Liver (tissue), 9 donors: ENCODE results near the gene FGF12. TPM values are rescaled to one million over a fixed set of nuclear protein-coding genes. Genes with fewer than 3 reads are reported as not detected.

Experiments
- DNase-seq: peaks from one replicate; pipeline ENCODE4 v3.0.0-alpha.2; 2017; ENCODE audit warnings: low spot score
- H3K27ac ChIP-seq, 2 donors: one replicate each; pipeline ENCODE4 v1.7.0; 2013; ENCODE audit warnings: inconsistent platforms in 2 of 2, low read length in 2 of 2, control low read depth in 1 of 2, low read depth in 1 of 2, mild to moderate bottlenecking in 1 of 2
- H3K27me3 ChIP-seq, 4 donors: one replicate each; pipeline versions ENCODE4 v1.6.1 to v1.7.0; 2013; ENCODE audit warnings: low read length in 3 of 4, inconsistent platforms in 1 of 4, mild to moderate bottlenecking in 1 of 4, moderate library complexity in 1 of 4; ENCODE audit not compliant: control insufficient read depth in 4 of 4, insufficient read depth in 4 of 4
- H3K36me3 ChIP-seq, 4 donors: one replicate each; pipeline versions ENCODE4 v1.6.1 to v1.7.0; 2013; ENCODE audit warnings: low read length in 3 of 4, mild to moderate bottlenecking in 3 of 4, low read depth in 1 of 4, moderate library complexity in 1 of 4; ENCODE audit not compliant: control insufficient read depth in 4 of 4, insufficient read depth in 3 of 4
- H3K4me1 ChIP-seq, 4 donors: one replicate each; pipeline versions ENCODE4 v1.6.1 to v1.7.0; 2013; ENCODE audit warnings: low read length in 3 of 4, mild to moderate bottlenecking in 3 of 4, moderate library complexity in 1 of 4; ENCODE audit not compliant: control insufficient read depth in 4 of 4, insufficient read depth in 4 of 4
- H3K4me3 ChIP-seq, 3 donors: one replicate each; pipeline versions ENCODE4 v1.6.1 to v1.7.0; 2013; ENCODE audit warnings: low read length in 3 of 3, control low read depth in 1 of 3, low read depth in 1 of 3, mild to moderate bottlenecking in 1 of 3
- H3K9ac ChIP-seq, 2 donors: one replicate each; pipeline ENCODE4 v1.7.0; 2013; ENCODE audit warnings: low read length in 2 of 2, mild to moderate bottlenecking in 2 of 2, moderate library complexity in 2 of 2, control low read depth in 1 of 2, low read depth in 1 of 2
- H3K9me3 ChIP-seq, 4 donors: one replicate each; pipeline versions ENCODE4 v1.6.1 to v1.7.0; 2013; ENCODE audit warnings: low read length in 3 of 4; ENCODE audit not compliant: control insufficient read depth in 4 of 4
- ATF3 ChIP-seq: IDR thresholded peaks from 2 replicates; pipeline ENCODE4 v1.6.1; 2016; ENCODE audit warnings: antibody characterized with exemption
- CTCF ChIP-seq: fragments of 150-350 bp; IDR thresholded peaks from 2 replicates; pipeline ENCODE4 v1.5.1; 2017; ENCODE audit warnings: improper control_type of control experiment, low read depth, low read length; ENCODE audit not compliant: missing input control
- EGR1 ChIP-seq, 2 donors: IDR thresholded peaks; 2 replicates each; pipeline ENCODE4 v1.6.1; 2016 to 2018; ENCODE audit warnings: antibody characterized with exemption in 2 of 2, low read depth in 2 of 2
- FOXA2 ChIP-seq: IDR thresholded peaks from 2 replicates; pipeline ENCODE4 v1.6.1; 2016; ENCODE audit warnings: antibody characterized with exemption
- GABPA ChIP-seq, 2 donors: IDR thresholded peaks in 1 of 2; conservative IDR thresholded peaks in 1 of 2; 2 replicates each; pipeline ENCODE4 v1.6.1; 2016; ENCODE audit warnings: antibody characterized with exemption in 2 of 2, mild to moderate bottlenecking in 1 of 2, moderate library complexity in 1 of 2
- HNF4A ChIP-seq, 2 donors: conservative IDR thresholded peaks; 2 replicates each; pipeline ENCODE4 v1.6.1; 2016; ENCODE audit warnings: antibody characterized with exemption in 2 of 2, mild to moderate bottlenecking in 2 of 2
- HNF4G ChIP-seq: IDR thresholded peaks from 2 replicates; pipeline ENCODE4 v1.6.1; 2016; ENCODE audit warnings: antibody characterized with exemption
- JUND ChIP-seq, 2 donors: IDR thresholded peaks; 2 replicates each; pipeline ENCODE4 v1.6.1; 2016; ENCODE audit warnings: antibody characterized with exemption in 2 of 2
- MAX ChIP-seq: IDR thresholded peaks from 2 replicates; pipeline ENCODE4 v1.6.1; 2016; ENCODE audit warnings: antibody characterized with exemption
- REST ChIP-seq: IDR thresholded peaks from 2 replicates; pipeline ENCODE4 v1.6.1; 2016; ENCODE audit warnings: antibody characterized with exemption, mild to moderate bottlenecking
- RXRA ChIP-seq, 2 donors: IDR thresholded peaks; 2 replicates each; pipeline ENCODE4 v1.6.1; 2017 to 2018; ENCODE audit warnings: antibody characterized with exemption in 2 of 2, mild to moderate bottlenecking in 1 of 2
- SP1 ChIP-seq: IDR thresholded peaks from 2 replicates; pipeline ENCODE4 v1.6.1; 2018; ENCODE audit warnings: antibody characterized with exemption, mild to moderate bottlenecking
- TAF1 ChIP-seq: conservative IDR thresholded peaks from 2 replicates; pipeline ENCODE4 v1.6.1; 2016; ENCODE audit warnings: antibody characterized with exemption, mild to moderate bottlenecking
- YY1 ChIP-seq: IDR thresholded peaks from 2 replicates; pipeline ENCODE4 v1.6.1; 2016; ENCODE audit warnings: antibody characterized with exemption, mild to moderate bottlenecking
- ZBTB33 ChIP-seq: IDR thresholded peaks from 2 replicates; pipeline ENCODE4 v1.6.1; 2016; ENCODE audit warnings: antibody characterized with exemption
- WGBS: extraction: QIAGEN DNeasy Blood & Tissue Kit; methylation state at CpG from one replicate; pipeline ENCODE4 v1.1.7; 2013; 5-methylcytosine and 5-hydroxymethylcytosine counted together
- polyA plus RNA-seq, 2 donors: library from polyadenylated mRNA; stranded (reverse) in 1 of 2; unstranded in 1 of 2; fragments of 200-250 nt in 1 of 2; fragments of >200 nt in 1 of 2; fragmentation: Nextera tagmentation in 1 of 2; extraction: Ambion mirVana in 1 of 2; gene quantifications; one replicate each; pipeline versions ENCODE4 v1.2.1 to v1.2.3, GENCODE V29; 2013 to 2015
- total RNA-seq, 2 donors: library from RNA; depleted of rRNA; stranded (reverse); fragments of >200 nt; gene quantifications; one replicate each; pipeline ENCODE4 v1.2.3, GENCODE V29; 2014
- donor health status: healthy.
- donor health status: healthy.
- donor health status: healthy.
- donor health status: healthy.
- donor health status: healthy.

Gene FGF12
- total and polyA plus RNA-seq, 4 donors, result 0.11 to 0.59 (median 0.19) TPM

GRCh38 chr3:192516820-192517219 is 210.5 kb downstream of the FGF12 start:
- no peak for DNase-seq
- Histone ChIP-seq H3K27me3 (peaks cover 0 to 17% (median 12%) of the 10 kb centered on the region in 4 donors), H3K4me3 (no peak overlapping the region), H3K36me3 (no peaks in the 10 kb centered on the region), H3K4me1 (peaks cover 9 to 17% (median 13%) of the 10 kb centered on the region in 4 donors), H3K9me3 (no peaks in the 10 kb centered on the region), H3K27ac (no peak overlapping the region), H3K9ac (no peak overlapping the region)
- WGBS, result 79% methylated on average over 7 of the region's 7 CpGs
- TF ChIP-seq TAF1, result no peak
- no peak for TF ChIP-seq GABPA (IDR thresholded peaks at IDR 0.05 in 1 of 2, conservative IDR thresholded peaks at IDR 0.05 in 1 of 2)
- no peak for TF ChIP-seq RXRA (IDR thresholded peaks at IDR 0.05)
- TF ChIP-seq ATF3, result no peak
- TF ChIP-seq EGR1 (IDR thresholded peaks at IDR 0.05; ENCODE audit: low read depth in 2 of 2), result no peak
- TF ChIP-seq SP1, result no peak
- TF ChIP-seq JUND (IDR thresholded peaks at IDR 0.05), result no peak
- no peak for TF ChIP-seq REST
- TF ChIP-seq HNF4A (conservative IDR thresholded peaks at IDR 0.05), result no peak
- no peak for TF ChIP-seq ZBTB33

- TF ChIP-seq CTCF (no peak), YY1 (no peak), FOXA2 (no peak), GABPA (IDR thresholded peaks at IDR 0.05 in 1 of 2, conservative IDR thresholded peaks at IDR 0.05 in 1 of 2) (no peak), HNF4A (conservative IDR thresholded peaks at IDR 0.05) (no peak), ZBTB33 (no peak), MAX (no peak), HNF4G (no peak), EGR1 (IDR thresholded peaks at IDR 0.05; ENCODE audit: low read depth in 2 of 2) (no peak), ATF3 (no peak), REST (no peak)
- no peak for DNase-seq
- no peaks in the 10 kb centered on the region for H3K36me3 ChIP-seq
- no peak overlapping the region for H3K27ac ChIP-seq
- H3K4me1 ChIP-seq, result peaks cover 9 to 17% (median 13%) of the 10 kb centered on the region in 4 donors
- peak overlapping the region in 1 of 3 donors; percentile 37 for H3K4me3 ChIP-seq
- peaks cover 0 to 20% (median 13%) of the 10 kb centered on the region in 4 donors for H3K27me3 ChIP-seq
- H3K9me3 ChIP-seq, result peaks cover 0 to 5% (median 1%) of the 10 kb centered on the region in 4 donors
- H3K9ac ChIP-seq, result no peak overlapping the region
- 6% methylated on average over 10 of the region's 10 CpGs for WGBS
These were observed 211.7 kb downstream of the FGF12 start for GRCh38 chr3:192515664-192516045.
